ENCODE data around the gene PTPRB.

DNA sequence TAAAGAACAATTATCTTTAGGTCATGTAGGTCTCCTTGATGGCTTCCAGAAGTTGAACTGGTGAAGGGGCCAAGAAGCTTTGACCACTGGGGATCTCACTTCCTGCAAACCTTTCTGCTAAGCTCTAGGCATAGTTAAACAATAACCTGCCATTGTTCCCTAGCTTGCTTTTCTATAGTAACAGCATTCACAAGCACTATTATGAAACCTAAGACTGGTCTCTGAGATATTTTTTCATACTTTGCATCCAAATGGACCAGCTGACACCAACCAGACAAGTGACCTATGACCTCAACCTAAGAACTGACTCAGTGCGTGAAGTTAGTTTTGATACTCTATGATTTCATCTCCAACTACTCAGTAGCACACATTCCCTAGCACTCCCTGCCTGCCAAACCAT lies 129.1 kb downstream of the PTPRB start:
- TF ChIP-seq GATA3 (IDR thresholded peaks at IDR 0.05; ENCODE audit: low read depth, low read length) (no peak), GATA2 (IDR thresholded peaks at IDR 0.05; ENCODE audit: low read depth, low read length) (no peak)

Data from SH-SY5Y (cell line).